Prostate gland (tissue), 2 donors: ENCODE measurements around the gene COMMD10. TPM values are rescaled to one million over a fixed set of nuclear protein-coding genes. Genes with fewer than 3 reads are reported as not detected.

Source experiments
- DNase-seq: peaks from one replicate; pipeline ENCODE4 v3.0.0-alpha.2; 2019; ENCODE audit warnings: low spot score
- H3K27ac ChIP-seq, 2 donors: fragments of 200-600 bp; sonication (generic); 2 replicates each; pipeline ENCODE4 v1.5.1; 2017 to 2019
- H3K27me3 ChIP-seq: fragments of 200-600 bp; sonication (generic); replicated peaks from 2 replicates; pipeline ENCODE4 v1.5.1; 2019; ENCODE audit not compliant: insufficient read depth
- H3K36me3 ChIP-seq, 2 donors: fragments of 200-600 bp; sonication (generic); 1 replicate in 1 of 2; 2 replicates in 1 of 2; pipeline versions ENCODE4 v1.5.1 to v1.8.1; 2017 to 2019
- H3K4me1 ChIP-seq: fragments of 200-600 bp; sonication (generic); replicated peaks from 2 replicates; pipeline ENCODE4 v1.5.1; 2019
- H3K4me3 ChIP-seq, 2 donors: fragments of 200-600 bp; sonication (generic); 2 replicates each; pipeline ENCODE4 v1.5.1; 2017 to 2019
- H3K9me3 ChIP-seq: fragments of 200-600 bp; sonication (generic); 2 replicates; pipeline ENCODE4 v1.5.1; 2017
- POLR2A ChIP-seq: fragments of 450-650 bp; IDR thresholded peaks from one replicate; pipeline ENCODE4 v1.6.1; 2016; ENCODE audit warnings: antibody characterized with exemption, mild to moderate bottlenecking
- POLR2AphosphoS5 ChIP-seq: sonication (generic); formaldehyde crosslinking; IDR thresholded peaks from one replicate; pipeline ENCODE4 v1.6.1; 2017; ENCODE audit warnings: antibody characterized with exemption
- WGBS: methylation state at CpG from one replicate; pipeline ENCODE4 v1.1.5; 2018; 5-methylcytosine and 5-hydroxymethylcytosine counted together
- intact Hi-C: fragments of 100-400 bp; cut with DNase I; formaldehyde crosslinking; loops from one replicate; pipeline ENCODE4 v1.14.2; 2022
- total RNA-seq, 2 donors: library from RNA; depleted of rRNA; stranded (reverse); fragments of >200 nt; gene quantifications; one replicate each; pipeline ENCODE4 v1.1.0, GENCODE V29; 2016
- TF ChIP-seq, protein P1 (sequence below), 4 experiments: fragments of 200-600 bp in 2 of 4; fragments of 450-650 bp in 2 of 4; sonication (generic) in 2 of 4; IDR thresholded peaks; 1 replicate in 3 of 4; 2 replicates in 1 of 4; pipeline ENCODE4 v1.5.1; 2016 to 2019; ENCODE audit warnings: antibody characterized with exemption in 4 of 4, mild to moderate bottlenecking in 2 of 4, moderate library complexity in 2 of 4

COMMD10 gene
- total RNA-seq, 2 donors from 2014 or later: 26.6 to 27.9 TPM

DNA sequence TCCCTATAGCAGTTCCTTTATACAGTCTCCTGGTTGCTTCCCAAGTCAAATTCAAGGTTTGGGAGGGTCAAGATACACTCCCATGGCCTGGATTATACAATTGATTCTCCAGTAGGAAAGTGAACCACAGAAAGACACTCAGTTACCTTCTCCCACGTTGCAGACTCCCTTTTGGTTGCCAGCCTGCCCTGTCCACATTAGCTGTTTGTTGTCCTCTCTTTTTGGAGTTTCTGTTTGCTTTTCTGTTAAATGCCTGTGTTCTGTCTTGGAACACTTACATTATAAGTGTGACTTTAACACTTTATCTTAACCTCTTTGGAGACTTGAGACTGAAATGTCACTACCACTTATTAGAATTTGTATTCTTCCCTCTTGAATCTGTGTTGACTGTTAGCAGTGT is 30.3 kb downstream of the COMMD10 start:
- Histone ChIP-seq H3K27me3 (no peaks in the 10 kb centered on the region), H3K9me3 (no peaks in the 10 kb centered on the region), H3K4me1 (no peaks in the 10 kb centered on the region), H3K4me3 (no peak overlapping the region), H3K27ac (no peak overlapping the region), H3K36me3 (no peaks in the 10 kb centered on the region)
- intact Hi-C loops: no loop called here
- DNase-seq: no peak
- TF ChIP-seq, protein P1, sequence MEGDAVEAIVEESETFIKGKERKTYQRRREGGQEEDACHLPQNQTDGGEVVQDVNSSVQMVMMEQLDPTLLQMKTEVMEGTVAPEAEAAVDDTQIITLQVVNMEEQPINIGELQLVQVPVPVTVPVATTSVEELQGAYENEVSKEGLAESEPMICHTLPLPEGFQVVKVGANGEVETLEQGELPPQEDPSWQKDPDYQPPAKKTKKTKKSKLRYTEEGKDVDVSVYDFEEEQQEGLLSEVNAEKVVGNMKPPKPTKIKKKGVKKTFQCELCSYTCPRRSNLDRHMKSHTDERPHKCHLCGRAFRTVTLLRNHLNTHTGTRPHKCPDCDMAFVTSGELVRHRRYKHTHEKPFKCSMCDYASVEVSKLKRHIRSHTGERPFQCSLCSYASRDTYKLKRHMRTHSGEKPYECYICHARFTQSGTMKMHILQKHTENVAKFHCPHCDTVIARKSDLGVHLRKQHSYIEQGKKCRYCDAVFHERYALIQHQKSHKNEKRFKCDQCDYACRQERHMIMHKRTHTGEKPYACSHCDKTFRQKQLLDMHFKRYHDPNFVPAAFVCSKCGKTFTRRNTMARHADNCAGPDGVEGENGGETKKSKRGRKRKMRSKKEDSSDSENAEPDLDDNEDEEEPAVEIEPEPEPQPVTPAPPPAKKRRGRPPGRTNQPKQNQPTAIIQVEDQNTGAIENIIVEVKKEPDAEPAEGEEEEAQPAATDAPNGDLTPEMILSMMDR (IDR thresholded peaks at IDR 0.05): no peak
- TF ChIP-seq POLR2A (no peak), POLR2AphosphoS5 (no peak)
- WGBS: 54% methylated on average over 1 of the region's 1 CpG

DNA sequence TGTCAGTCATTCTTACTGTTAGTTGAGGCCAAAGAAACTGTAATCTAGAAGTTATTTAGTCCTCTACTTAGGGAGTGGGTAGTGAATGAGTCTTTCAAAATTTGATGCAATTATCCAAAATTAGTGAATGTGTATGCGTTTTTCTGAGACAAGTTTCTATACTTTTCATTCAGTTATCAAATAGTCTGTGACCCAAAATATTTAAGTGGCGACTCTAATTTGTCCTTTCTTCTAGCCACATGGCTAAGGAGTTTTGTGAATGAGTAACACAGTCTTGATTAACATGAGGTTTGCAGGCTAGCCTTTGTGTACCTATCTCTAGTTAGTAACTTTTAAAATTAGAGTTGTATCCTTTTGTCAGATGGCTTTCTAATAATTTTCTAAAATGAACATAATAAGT is 45.6 kb downstream of the COMMD10 start:
- TF ChIP-seq POLR2A (no peak), POLR2AphosphoS5 (no peak)
- TF ChIP-seq, protein P1 (IDR thresholded peaks at IDR 0.05): no peak
- Histone ChIP-seq H3K36me3 (no peaks in the 10 kb centered on the region), H3K27me3 (no peaks in the 10 kb centered on the region), H3K4me3 (no peak overlapping the region), H3K27ac (no peak overlapping the region), H3K4me1 (no peaks in the 10 kb centered on the region), H3K9me3 (no peaks in the 10 kb centered on the region)
- intact Hi-C loops: loop anchor here (10.0 kb wide), 1 partner anchor 444 kb away; the partner anchor contains the start of gene SEMA6A
- DNase-seq: no peak
- WGBS: 44% methylated on average over 2 of the region's 2 CpGs

DNA sequence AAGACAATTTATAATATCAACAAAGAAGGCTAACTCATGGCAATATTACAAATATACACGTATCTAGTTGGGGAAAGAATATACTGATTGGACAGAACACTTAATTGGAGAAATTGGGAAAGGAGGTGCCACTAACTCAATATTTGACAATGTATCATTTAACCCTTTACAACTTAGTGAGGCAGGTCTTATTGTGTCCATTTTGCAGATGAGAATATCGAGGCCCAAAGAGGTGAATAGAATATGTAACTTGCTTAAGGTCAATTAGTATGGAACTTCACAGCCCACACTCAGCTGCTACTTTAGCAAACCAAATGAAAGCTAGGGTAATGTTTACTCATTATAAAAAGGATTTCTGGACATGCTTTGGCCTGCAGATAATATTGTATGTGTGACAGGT is 46.2 kb downstream of the COMMD10 start:
- TF ChIP-seq POLR2A (no peak), POLR2AphosphoS5 (no peak)
- TF ChIP-seq, protein P1 (IDR thresholded peaks at IDR 0.05): no peak
- WGBS: 91% methylated on average over 2 of the region's 2 CpGs
- Histone ChIP-seq H3K4me1 (no peaks in the 10 kb centered on the region), H3K4me3 (no peak overlapping the region), H3K36me3 (no peaks in the 10 kb centered on the region), H3K27me3 (no peaks in the 10 kb centered on the region), H3K27ac (no peak overlapping the region), H3K9me3 (no peaks in the 10 kb centered on the region)
- DNase-seq: no peak
- intact Hi-C loops: loop anchor here (10.0 kb wide), 1 partner anchor 444 kb away; the partner anchor contains the start of gene SEMA6A

DNA sequence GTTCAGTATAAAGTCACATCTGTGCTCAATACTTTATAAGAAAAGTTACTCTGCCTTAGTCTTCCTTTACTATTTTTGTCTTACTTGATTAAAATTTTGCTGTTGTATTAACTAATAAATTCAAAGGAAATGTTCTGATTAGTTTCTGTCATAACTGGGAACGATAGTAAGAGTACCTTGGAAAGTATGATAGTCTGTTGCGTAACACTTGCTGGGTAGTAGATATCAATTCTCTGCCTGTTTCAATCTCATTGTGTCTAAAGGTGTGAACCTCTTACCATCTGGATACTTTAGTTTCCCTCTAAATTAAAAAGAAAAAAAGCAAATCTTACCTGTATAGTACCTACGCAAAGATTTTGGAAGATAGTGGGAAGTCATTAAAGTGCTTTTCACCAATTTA is 48.5 kb downstream of the COMMD10 start:
- H3K9me3 ChIP-seq: no peaks in the 10 kb centered on the region
- TF ChIP-seq, protein P1 (IDR thresholded peaks at IDR 0.05): no peak
- no peak for TF ChIP-seq POLR2AphosphoS5
- TF ChIP-seq POLR2A: no peak
- no peaks in the 10 kb centered on the region for H3K36me3 ChIP-seq
- WGBS: 82% methylated on average over 3 of the region's 3 CpGs
- no peak for DNase-seq
- intact Hi-C loops: loop anchor here (10.0 kb wide), 1 partner anchor 442 kb away; the partner anchor contains the start of gene SEMA6A
- no peaks in the 10 kb centered on the region for H3K27me3 ChIP-seq
- H3K4me1 ChIP-seq: no peaks in the 10 kb centered on the region
- no peak overlapping the region for H3K4me3 ChIP-seq
- no peak overlapping the region for H3K27ac ChIP-seq

DNA sequence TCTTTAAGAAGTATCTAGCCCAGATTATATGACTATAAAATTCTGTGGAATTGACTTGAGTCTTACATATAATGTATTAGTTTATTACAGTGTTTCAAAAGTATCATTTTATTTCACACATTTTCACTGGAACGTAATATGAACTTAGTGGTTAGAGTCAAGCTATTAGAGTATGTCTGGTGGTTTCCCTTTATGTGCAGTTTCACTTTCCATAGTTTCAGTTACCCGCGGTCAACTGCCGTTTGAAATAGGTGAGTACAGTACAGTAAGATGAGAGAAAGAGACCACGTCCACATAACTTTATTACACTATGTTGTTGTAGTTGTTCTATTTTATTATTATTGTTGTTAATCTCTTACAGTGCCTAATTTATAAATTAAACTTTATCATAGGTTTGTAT is 50.5 kb downstream of the COMMD10 start:
- no peaks in the 10 kb centered on the region for H3K36me3 ChIP-seq
- WGBS: 85% methylated on average over 5 of the region's 5 CpGs
- no peaks in the 10 kb centered on the region for H3K4me1 ChIP-seq
- no peak for TF ChIP-seq POLR2AphosphoS5
- TF ChIP-seq, protein P1 (IDR thresholded peaks at IDR 0.05): no peak
- TF ChIP-seq POLR2A: no peak
- no peak overlapping the region for H3K4me3 ChIP-seq
- intact Hi-C loops: loop anchor here (10.0 kb wide), 1 partner anchor 439 kb away; the partner anchor contains the start of gene SEMA6A
- no peak overlapping the region for H3K27ac ChIP-seq
- H3K9me3 ChIP-seq: no peaks in the 10 kb centered on the region
- DNase-seq: no peak
- no peaks in the 10 kb centered on the region for H3K27me3 ChIP-seq
